HG02610 (cell line): ENCODE measurements around the gene IKBKG.
"Not testable (repeated sequence)": the region's sequence is repeated elsewhere in the genome, so short reads cannot be mapped to it uniquely, and the experiment has no call there.

Source experiments
- ATAC-seq: cut with Tn5 transposase; IDR thresholded peaks from one replicate; pipeline ENCODE4 v1.9.1; 2021; ENCODE audit warnings: mild to moderate bottlenecking, moderate library complexity; ENCODE audit not compliant: unreplicated experiment

IKBKG gene

GRCh38 chrX:154602766-154603437, 55.5 kb downstream of the IKBKG start:
- no peak for ATAC-seq

GRCh38 chrX:154603438-154604430, 56.3 kb downstream of the IKBKG start:
- ATAC-seq, result no peak

- ATAC-seq, result no peak
Observed at GRCh38 chrX:154605566-154605965, 58.1 kb downstream of the IKBKG start.

- no peak for ATAC-seq
Observed at GRCh38 chrX:154607370-154607769, 60.0 kb downstream of the IKBKG start.

- ATAC-seq, result not testable (repeated sequence)
Observed at GRCh38 chrX:154607976-154608375, 60.6 kb downstream of the IKBKG start.

- ATAC-seq, result not testable (repeated sequence)
Observed at GRCh38 chrX:154608823-154609222, 61.4 kb downstream of the IKBKG start.

GRCh38 chrX:154611146-154611545, 63.7 kb downstream of the IKBKG start:
- ATAC-seq, result not testable (repeated sequence)

- ATAC-seq, result not testable (repeated sequence)
Observed at GRCh38 chrX:154613586-154613985, 66.2 kb downstream of the IKBKG start.
